Measurements from ENCODE around the gene DYNC2I2. TPM values are rescaled to one million over a fixed set of nuclear protein-coding genes. Genes with fewer than 3 reads are reported as not detected.

The DYNC2I2 gene
- 22.6 TPM for polyA plus RNA-seq (2013)

DNA sequence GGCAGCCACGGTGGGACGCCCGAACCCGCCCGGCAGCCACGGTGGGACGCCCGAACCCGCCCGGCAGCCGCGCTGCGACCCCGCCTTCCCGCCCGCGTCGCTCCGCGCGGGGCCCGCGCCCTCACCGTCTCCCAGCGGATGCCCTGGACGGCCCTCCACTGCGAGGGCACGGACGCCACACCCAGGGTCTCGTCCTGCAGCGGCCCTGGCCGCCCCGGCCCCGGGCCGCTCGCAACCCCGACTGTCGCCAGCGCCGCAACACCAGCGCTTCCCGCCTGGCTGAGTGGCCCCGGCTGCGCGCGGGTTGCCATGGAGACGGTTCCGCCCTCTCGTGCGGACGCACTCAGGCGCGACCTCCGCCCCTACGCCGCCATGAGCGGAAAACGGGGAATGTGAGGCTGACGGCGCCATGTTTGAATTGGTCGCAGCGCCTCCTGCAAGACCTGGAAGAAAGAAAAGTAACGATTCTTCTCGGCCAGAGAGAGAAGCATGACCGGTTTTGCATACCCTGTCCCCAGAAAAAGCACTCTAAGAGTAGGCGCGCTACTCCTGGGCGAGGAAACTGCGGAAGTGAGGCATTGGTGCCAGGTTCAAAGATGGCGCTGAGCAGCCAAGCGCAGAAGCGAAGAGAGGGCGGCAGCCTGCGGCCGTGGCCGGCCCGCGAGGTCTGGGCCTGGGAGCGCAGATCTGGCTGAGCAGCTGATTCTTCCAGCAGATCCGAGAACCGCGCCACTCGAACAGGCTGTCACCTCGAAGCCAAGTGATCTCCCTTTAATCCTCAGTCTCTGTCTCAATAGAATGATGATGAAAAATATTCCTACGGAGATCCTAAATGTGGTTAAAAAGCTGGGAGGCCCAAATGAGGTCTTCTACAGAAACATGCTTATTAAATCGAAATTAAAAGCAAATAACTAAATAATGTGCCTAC lies at the start of gene DYNC2I2:
Gene DYNC2I2 (minus strand): TSS at position 432 of the 928 bp plus-strand sequence. CDS start 121 bp downstream, at position 311.
- H3K4me1 ChIP-seq (ENCODE audit: control extremely low read depth in 1 of 4, control insufficient read depth in 4 of 4, insufficient read depth in 4 of 4, low read length in 3 of 4) = peaks cover 0 to 9% (median 8%) of the 10 kb centered on the region in 4 experiments
- peak within 1 kb of the TSS; percentile 74 to 96 (median 85) for H3K4me3 ChIP-seq (ENCODE audit: control insufficient read depth in 1 of 7, extremely low read depth in 1 of 7, insufficient read depth in 4 of 7, low read depth in 2 of 7, low read length in 6 of 7)
- H3K27me3 ChIP-seq (replicated peaks in 2 of 5; ENCODE audit: control insufficient read depth in 4 of 5, insufficient read depth in 5 of 5, low read length in 4 of 5) = no peaks in the 10 kb centered on the region
- CTCF ChIA-PET = interaction anchor here (0.9 kb wide), 1 partner anchor 28 kb away, joined by 3 read pairs; no protein-coding TSS in a partner anchor
- peak within 1 kb of the TSS; percentile 98 to 99 for H3K27ac ChIP-seq (ENCODE audit: insufficient read depth in 1 of 2, low read depth in 1 of 2, low read length in 2 of 2, poor library complexity in 1 of 2, severe bottlenecking in 2 of 2)
- peak; percentile 95 to 97 (median 97) for DNase-seq
- H3K36me3 ChIP-seq (ENCODE audit: control insufficient read depth in 4 of 4, insufficient read depth in 4 of 4, low read length in 3 of 4) = peaks cover 0 to 2% (median 0%) of the 10 kb centered on the region in 4 experiments
- H3K9me3 ChIP-seq (ENCODE audit: control extremely low read depth in 1 of 5, control insufficient read depth in 4 of 5, insufficient read depth in 2 of 5, low read depth in 1 of 5, low read length in 4 of 5) = no peaks in the 10 kb centered on the region
- 0% methylated on average over 57 of the region's 86 CpGs for WGBS (ENCODE audit: insufficient coverage)
- POLR2A ChIA-PET = no interaction called here

DNA sequence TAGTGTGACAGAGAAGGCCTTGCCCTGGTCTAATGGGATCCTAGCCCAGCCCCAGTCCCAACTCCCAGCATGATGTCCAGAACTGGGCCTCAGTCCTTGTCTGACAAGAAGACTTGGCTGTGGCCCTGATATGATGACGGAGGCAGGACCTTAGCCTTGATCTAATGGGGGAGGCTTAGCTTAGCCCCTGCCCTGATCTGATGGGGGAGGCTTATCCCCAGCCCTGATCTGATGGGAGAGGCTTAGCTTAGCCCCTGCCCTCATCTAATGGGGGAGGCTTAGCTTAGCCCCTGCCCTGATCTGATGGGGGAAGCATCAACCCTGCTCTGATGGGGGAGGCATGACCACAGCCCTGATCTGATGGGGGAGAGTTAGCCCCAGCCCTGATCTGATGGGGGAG lies 49.4 kb upstream of the DYNC2I2 start:
- WGBS (ENCODE audit: insufficient coverage) = 100% methylated on average over 1 of the region's 1 CpG
- H3K36me3 ChIP-seq (ENCODE audit: control insufficient read depth in 4 of 4, insufficient read depth in 4 of 4, low read length in 3 of 4) = peaks cover 0 to 26% (median 13%) of the 10 kb centered on the region in 4 experiments
- no peak for DNase-seq
- H3K4me1 ChIP-seq (ENCODE audit: control extremely low read depth in 1 of 4, control insufficient read depth in 4 of 4, insufficient read depth in 4 of 4, low read length in 3 of 4) = peaks cover 0 to 18% (median 11%) of the 10 kb centered on the region in 4 experiments
- H3K9me3 ChIP-seq (ENCODE audit: control extremely low read depth in 1 of 5, control insufficient read depth in 4 of 5, insufficient read depth in 2 of 5, low read depth in 1 of 5, low read length in 4 of 5) = no peaks in the 10 kb centered on the region
- ChIA-PET CTCF (interaction anchor here (0.5 to 1.1 kb wide), 4 partner anchors 11 to 224 kb away, joined by 3 to 4 read pairs (median 3); no protein-coding TSS in a partner anchor), POLR2A (no interaction called here)
- H3K4me3 ChIP-seq (ENCODE audit: control insufficient read depth in 1 of 7, extremely low read depth in 1 of 7, insufficient read depth in 4 of 7, low read depth in 2 of 7, low read length in 6 of 7) = no peak overlapping the region
- H3K27ac ChIP-seq (ENCODE audit: insufficient read depth in 1 of 2, low read depth in 1 of 2, low read length in 2 of 2, poor library complexity in 1 of 2, severe bottlenecking in 2 of 2) = no peak overlapping the region
- H3K27me3 ChIP-seq (replicated peaks in 2 of 5; ENCODE audit: control insufficient read depth in 4 of 5, insufficient read depth in 5 of 5, low read length in 4 of 5) = no peaks in the 10 kb centered on the region

DNA sequence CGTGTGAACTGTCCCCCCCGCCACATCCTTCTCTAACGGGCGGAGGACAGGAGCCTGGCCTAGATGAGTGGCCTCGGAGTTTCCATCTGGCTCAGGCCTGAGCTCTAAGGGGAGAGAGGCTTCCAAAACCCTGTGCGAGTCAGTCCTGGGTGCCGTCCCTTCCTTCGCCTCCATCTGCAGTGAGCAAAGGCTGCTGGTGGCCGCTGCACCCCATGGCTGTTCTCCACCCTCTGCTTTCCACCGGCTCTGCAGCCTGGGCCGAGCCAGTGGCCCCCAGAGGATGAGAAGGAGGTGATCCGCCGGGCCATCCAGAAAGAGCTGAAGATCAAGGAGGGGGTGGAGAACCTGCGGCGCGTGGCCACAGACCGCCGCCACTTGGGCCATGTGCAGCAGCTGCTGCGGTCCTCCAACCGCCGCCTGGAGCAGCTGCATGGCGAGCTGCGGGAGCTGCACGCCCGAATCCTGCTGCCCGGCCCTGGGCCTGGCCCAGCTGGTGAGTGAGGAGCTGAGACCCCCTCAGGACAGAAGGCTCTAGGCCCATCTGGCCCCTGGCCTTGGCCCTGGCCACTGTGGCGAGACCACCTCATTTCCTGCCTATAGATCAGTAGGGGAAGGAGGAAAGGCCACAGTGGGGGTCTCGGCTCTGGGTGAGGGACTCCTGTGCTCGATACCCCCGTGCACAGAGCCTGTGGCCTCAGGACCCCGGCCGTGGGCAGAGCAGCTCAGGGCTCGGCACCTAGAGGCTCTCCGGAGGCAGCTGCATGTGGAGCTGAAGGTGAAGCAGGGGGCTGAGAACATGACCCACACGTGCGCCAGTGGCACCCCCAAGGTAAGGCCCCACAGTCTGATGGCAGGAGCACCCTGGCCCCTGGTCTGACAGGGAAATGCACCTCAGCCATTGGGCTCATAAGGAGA lies 48.7 kb upstream of the DYNC2I2 start:
- Histone ChIP-seq H3K27ac (ENCODE audit: insufficient read depth in 1 of 2, low read depth in 1 of 2, low read length in 2 of 2, poor library complexity in 1 of 2, severe bottlenecking in 2 of 2) (no peak overlapping the region), H3K4me3 (ENCODE audit: control insufficient read depth in 1 of 7, extremely low read depth in 1 of 7, insufficient read depth in 4 of 7, low read depth in 2 of 7, low read length in 6 of 7) (no peak overlapping the region), H3K36me3 (ENCODE audit: control insufficient read depth in 4 of 4, insufficient read depth in 4 of 4, low read length in 3 of 4) (peaks cover 0 to 26% (median 13%) of the 10 kb centered on the region in 4 experiments), H3K4me1 (ENCODE audit: control extremely low read depth in 1 of 4, control insufficient read depth in 4 of 4, insufficient read depth in 4 of 4, low read length in 3 of 4) (peaks cover 0 to 18% (median 11%) of the 10 kb centered on the region in 4 experiments), H3K9me3 (ENCODE audit: control extremely low read depth in 1 of 5, control insufficient read depth in 4 of 5, insufficient read depth in 2 of 5, low read depth in 1 of 5, low read length in 4 of 5) (no peaks in the 10 kb centered on the region), H3K27me3 (replicated peaks in 2 of 5; ENCODE audit: control insufficient read depth in 4 of 5, insufficient read depth in 5 of 5, low read length in 4 of 5) (no peaks in the 10 kb centered on the region)
- ChIA-PET CTCF (interaction anchor here (0.5 kb wide), 1 partner anchor 225 kb away, joined by 3 read pairs; no protein-coding TSS in a partner anchor), POLR2A (no interaction called here)
- no peak for DNase-seq
- WGBS (ENCODE audit: insufficient coverage) = 95% methylated on average over 34 of the region's 36 CpGs

DNA sequence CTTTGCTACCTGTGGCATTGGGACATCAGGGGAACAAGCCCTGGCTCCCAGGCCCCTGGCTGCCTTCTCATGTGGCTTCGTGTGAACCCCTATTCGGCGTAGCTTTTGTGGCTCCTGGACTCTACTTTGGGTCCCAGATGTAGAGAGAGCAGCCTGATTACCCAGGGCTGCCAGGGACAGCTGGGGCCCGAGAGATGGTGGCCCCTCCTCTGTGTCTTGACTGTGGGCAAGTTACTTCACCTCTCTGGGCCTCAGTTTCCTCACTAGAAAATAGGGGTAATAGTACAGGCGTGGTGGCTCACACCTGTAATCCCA lies 47.7 kb upstream of the DYNC2I2 start:
- peaks cover 0 to 26% (median 12%) of the 10 kb centered on the region in 4 experiments for H3K36me3 ChIP-seq (ENCODE audit: control insufficient read depth in 4 of 4, insufficient read depth in 4 of 4, low read length in 3 of 4)
- POLR2A ChIA-PET = no interaction called here
- WGBS (ENCODE audit: insufficient coverage) = 98% methylated on average over 5 of the region's 5 CpGs
- H3K9me3 ChIP-seq (ENCODE audit: control extremely low read depth in 1 of 5, control insufficient read depth in 4 of 5, insufficient read depth in 2 of 5, low read depth in 1 of 5, low read length in 4 of 5) = no peaks in the 10 kb centered on the region
- CTCF ChIA-PET = interaction anchor here (1.0 kb wide), 1 partner anchor 46 kb away, joined by 3 read pairs; no protein-coding TSS in a partner anchor
- no peak for DNase-seq
- no peak overlapping the region for H3K4me3 ChIP-seq (ENCODE audit: control insufficient read depth in 1 of 7, extremely low read depth in 1 of 7, insufficient read depth in 4 of 7, low read depth in 2 of 7, low read length in 6 of 7)
- H3K27ac ChIP-seq (ENCODE audit: insufficient read depth in 1 of 2, low read depth in 1 of 2, low read length in 2 of 2, poor library complexity in 1 of 2, severe bottlenecking in 2 of 2) = no peak overlapping the region
- H3K4me1 ChIP-seq (ENCODE audit: control extremely low read depth in 1 of 4, control insufficient read depth in 4 of 4, insufficient read depth in 4 of 4, low read length in 3 of 4) = peaks cover 0 to 18% (median 11%) of the 10 kb centered on the region in 4 experiments
- H3K27me3 ChIP-seq (replicated peaks in 2 of 5; ENCODE audit: control insufficient read depth in 4 of 5, insufficient read depth in 5 of 5, low read length in 4 of 5) = no peaks in the 10 kb centered on the region

DNA sequence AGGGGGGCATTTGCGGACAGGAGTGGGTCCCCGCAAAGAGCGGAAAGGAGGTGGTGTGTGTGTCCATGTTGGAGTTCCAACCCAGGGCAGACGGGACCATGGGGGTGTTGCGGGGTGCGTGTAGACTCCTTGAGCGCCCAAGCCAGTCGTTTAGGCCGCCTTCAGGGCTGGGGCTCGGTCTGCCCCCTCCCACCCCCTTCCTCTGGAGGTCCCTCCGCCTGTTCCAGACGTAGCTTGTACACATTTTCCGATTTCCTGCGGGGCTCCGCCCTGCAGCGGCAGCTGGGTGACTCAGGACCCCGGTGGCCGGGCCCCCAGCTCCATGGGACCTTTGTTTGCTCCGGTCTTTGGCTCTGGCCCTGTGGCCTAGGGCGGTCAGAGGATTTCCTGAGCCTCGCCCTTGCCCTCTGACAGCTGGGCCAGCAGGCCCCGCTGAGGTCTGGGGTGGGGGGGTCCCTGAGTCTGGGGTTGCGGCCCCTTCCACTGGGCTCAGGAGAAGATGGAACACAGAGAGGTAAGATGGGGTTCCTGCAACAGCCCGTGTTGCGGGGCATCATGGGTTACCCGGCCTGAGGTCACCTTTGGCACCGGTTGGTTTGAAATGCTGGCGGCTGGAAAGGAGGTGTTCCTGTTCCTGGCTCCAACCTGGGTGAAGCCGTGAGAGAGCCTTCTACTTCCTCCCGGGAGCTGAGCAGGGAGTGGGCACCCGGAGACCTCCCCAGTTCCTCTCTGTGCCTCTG lies 47.1 kb upstream of the DYNC2I2 start:
- H3K36me3 ChIP-seq (ENCODE audit: control insufficient read depth in 4 of 4, insufficient read depth in 4 of 4, low read length in 3 of 4) = peaks cover 0 to 26% (median 12%) of the 10 kb centered on the region in 4 experiments
- H3K27ac ChIP-seq (ENCODE audit: insufficient read depth in 1 of 2, low read depth in 1 of 2, low read length in 2 of 2, poor library complexity in 1 of 2, severe bottlenecking in 2 of 2) = peak overlapping the region in 1 of 2 experiments; percentile 58
- 59% methylated on average over 22 of the region's 31 CpGs for WGBS (ENCODE audit: insufficient coverage)
- no peaks in the 10 kb centered on the region for H3K27me3 ChIP-seq (replicated peaks in 2 of 5; ENCODE audit: control insufficient read depth in 4 of 5, insufficient read depth in 5 of 5, low read length in 4 of 5)
- peaks cover 0 to 18% (median 11%) of the 10 kb centered on the region in 4 experiments for H3K4me1 ChIP-seq (ENCODE audit: control extremely low read depth in 1 of 4, control insufficient read depth in 4 of 4, insufficient read depth in 4 of 4, low read length in 3 of 4)
- ChIA-PET CTCF (interaction anchor here (1.0 kb wide), 1 partner anchor 45 kb away, joined by 3 read pairs; no protein-coding TSS in a partner anchor), POLR2A (no interaction called here)
- H3K4me3 ChIP-seq (ENCODE audit: control insufficient read depth in 1 of 7, extremely low read depth in 1 of 7, insufficient read depth in 4 of 7, low read depth in 2 of 7, low read length in 6 of 7) = peak overlapping the region; percentile 65 to 94 (median 81)
- DNase-seq = no peak
- H3K9me3 ChIP-seq (ENCODE audit: control extremely low read depth in 1 of 5, control insufficient read depth in 4 of 5, insufficient read depth in 2 of 5, low read depth in 1 of 5, low read length in 4 of 5) = no peaks in the 10 kb centered on the region

DNA sequence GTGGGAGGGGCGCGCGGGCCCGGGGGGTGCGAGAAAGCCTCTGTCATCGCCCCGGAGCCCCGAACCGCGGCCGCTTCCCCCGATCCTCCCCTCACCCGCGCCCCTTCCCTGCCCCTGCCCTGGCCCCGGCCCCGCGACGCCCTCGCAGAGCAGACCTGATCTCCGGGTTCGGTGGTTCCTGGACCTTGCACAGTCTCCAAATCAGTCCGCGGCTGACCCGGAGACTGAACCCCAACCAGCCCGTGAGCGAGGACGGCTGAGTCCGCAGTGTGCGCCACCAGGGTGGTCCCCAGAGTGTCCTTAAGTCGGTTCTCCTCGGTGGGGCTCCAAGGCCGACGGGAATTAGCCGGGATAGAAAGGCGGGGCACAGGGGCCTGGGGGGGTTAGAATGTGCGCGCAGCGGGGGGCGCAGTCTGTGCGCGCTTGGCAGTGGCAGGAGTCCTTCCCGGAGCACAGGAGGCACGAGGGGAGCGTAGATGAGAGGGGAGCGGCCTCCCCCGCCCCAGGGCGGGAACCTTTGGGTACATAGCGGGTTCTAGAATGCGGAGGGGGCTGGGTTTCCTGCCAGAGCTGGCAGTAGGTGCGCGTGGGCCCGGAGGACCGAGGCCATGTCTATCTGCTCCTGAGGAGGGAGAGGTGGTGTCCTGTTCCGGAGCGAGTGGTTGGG lies 46.4 kb upstream of the DYNC2I2 start:
- Histone ChIP-seq H3K27ac (ENCODE audit: insufficient read depth in 1 of 2, low read depth in 1 of 2, low read length in 2 of 2, poor library complexity in 1 of 2, severe bottlenecking in 2 of 2) (peak overlapping the region in 1 of 2 experiments; percentile 58), H3K9me3 (ENCODE audit: control extremely low read depth in 1 of 5, control insufficient read depth in 4 of 5, insufficient read depth in 2 of 5, low read depth in 1 of 5, low read length in 4 of 5) (no peaks in the 10 kb centered on the region), H3K36me3 (ENCODE audit: control insufficient read depth in 4 of 4, insufficient read depth in 4 of 4, low read length in 3 of 4) (peaks cover 0 to 26% (median 12%) of the 10 kb centered on the region in 4 experiments), H3K4me1 (ENCODE audit: control extremely low read depth in 1 of 4, control insufficient read depth in 4 of 4, insufficient read depth in 4 of 4, low read length in 3 of 4) (peaks cover 0 to 18% (median 11%) of the 10 kb centered on the region in 4 experiments), H3K27me3 (replicated peaks in 2 of 5; ENCODE audit: control insufficient read depth in 4 of 5, insufficient read depth in 5 of 5, low read length in 4 of 5) (no peaks in the 10 kb centered on the region), H3K4me3 (ENCODE audit: control insufficient read depth in 1 of 7, extremely low read depth in 1 of 7, insufficient read depth in 4 of 7, low read depth in 2 of 7, low read length in 6 of 7) (peak overlapping the region; percentile 65 to 94 (median 81))
- POLR2A ChIA-PET = no interaction called here
- DNase-seq = peak in 2 of 3 donors; percentile 52 to 65
- CTCF ChIA-PET = no interaction called here
- WGBS (ENCODE audit: insufficient coverage) = 4% methylated on average over 33 of the region's 55 CpGs

All from common myeloid progenitor, CD34-positive (primary cell).